Ishikawa (cell line): Measurements from ENCODE around the gene PLIN1.

Experiments
- CREB1 ChIP-seq: IDR thresholded peaks from 2 replicates; pipeline ENCODE4 v1.6.1; 2012; ENCODE audit warnings: low read depth
- EP300 ChIP-seq: IDR thresholded peaks from 2 replicates; pipeline ENCODE4 v1.6.1; 2012; ENCODE audit warnings: borderline replicate concordance
- FOXM1 ChIP-seq: IDR thresholded peaks from 2 replicates; pipeline ENCODE4 v1.6.1; 2012; ENCODE audit warnings: low read depth, borderline replicate concordance
- NFIC ChIP-seq: IDR thresholded peaks from 2 replicates; pipeline ENCODE4 v1.6.1; 2012
- YY1 ChIP-seq: IDR thresholded peaks from 2 replicates; pipeline ENCODE4 v1.6.1; 2012; ENCODE audit warnings: low read depth
- ZBTB7A ChIP-seq: IDR thresholded peaks from 2 replicates; pipeline ENCODE4 v1.6.1; 2012; ENCODE audit warnings: low read depth

Gene PLIN1

GRCh38 chr15:89615135-89615534 lies 64.0 kb downstream of the PLIN1 start:
- TF ChIP-seq CREB1 (no peak), EP300 (no peak), YY1 (no peak), ZBTB7A (no peak), NFIC (no peak), FOXM1 (no peak)
